CD4-positive, alpha-beta T cell treated with Interleukin-2 at 100 ng/mL for 4 hours (primary cell): ENCODE measurements around the gene TRIM2.

Source experiments
- DNase-seq: peaks from one replicate; pipeline ENCODE4 v3.0.0-alpha.2; 2020; ENCODE audit warnings: low spot score

The TRIM2 gene

DNA sequence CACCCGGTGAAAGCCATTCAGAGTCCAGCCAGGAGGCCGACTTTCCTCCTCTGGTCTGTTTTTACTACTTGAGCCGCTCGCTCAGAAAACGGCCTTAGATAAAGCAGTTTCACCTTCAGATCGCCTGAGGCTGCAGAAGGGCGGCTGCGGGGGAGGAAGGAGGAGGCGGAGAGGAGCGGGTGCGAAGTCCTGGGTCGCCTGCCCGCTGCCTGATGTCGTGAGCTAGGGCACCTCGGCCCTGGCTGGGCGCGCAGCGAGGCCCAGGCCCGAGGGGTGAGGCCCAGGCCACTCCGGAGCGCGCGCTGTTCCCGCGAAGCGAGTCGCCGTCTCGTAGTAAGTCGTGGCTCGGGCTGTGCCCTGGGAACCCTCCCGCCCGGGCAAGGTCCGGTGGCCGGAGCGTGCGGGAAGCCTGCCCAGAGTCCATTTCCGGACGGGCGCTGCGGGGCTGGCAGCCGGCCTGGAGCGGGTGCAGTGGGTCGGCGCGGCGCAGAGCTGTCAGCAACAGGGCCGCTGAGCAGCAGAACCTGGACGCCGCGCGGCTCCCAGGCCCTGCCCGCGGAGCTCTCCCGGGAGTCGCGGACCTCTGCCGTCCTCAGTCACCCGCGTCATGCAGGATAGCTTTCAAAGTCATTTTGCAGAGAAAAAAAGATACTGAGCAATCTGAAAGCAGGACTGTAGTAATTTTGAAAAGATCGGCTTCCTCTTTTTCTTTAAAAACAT, 18.6 kb downstream of the TRIM2 start:
- DNase-seq = no peak

DNA sequence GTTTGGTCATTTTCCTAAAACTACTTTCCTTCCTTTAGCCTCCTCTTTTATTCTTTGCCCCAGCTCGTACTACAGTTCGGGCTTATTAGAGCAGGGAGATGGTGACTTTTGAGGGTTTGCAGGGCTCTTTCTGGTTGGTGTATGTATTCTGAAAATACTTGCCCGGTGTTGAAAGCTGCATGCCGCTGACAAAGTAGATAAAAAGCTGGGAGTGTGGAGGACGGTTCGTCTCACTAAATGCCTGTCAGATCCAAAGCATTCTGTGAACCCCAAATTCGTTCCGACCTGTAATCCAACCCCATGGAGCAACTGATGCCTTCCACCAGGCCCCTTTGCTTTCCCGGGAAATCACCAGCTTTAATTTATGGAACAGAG, 19.2 kb downstream of the TRIM2 start:
- DNase-seq = no peak

DNA sequence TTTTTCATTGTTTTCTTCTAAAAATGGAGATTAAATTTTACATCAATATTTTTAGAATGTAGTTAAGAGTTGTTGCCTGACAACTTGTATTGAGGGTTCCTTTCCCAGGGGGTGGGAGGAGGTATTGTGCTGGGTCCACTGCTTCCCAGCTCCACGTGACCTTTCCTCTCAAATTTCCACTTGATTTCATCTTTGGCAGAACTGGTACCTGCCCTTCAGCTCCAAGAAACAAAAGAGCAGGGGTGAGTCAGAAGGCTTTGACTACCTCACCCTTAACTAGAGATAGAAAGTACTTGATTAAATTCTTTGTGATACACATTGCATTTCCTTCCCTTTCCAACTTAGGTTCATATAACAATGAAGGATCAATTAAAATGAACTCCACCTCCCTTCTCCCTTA, 19.7 kb downstream of the TRIM2 start:
- peak; percentile 11 for DNase-seq

DNA sequence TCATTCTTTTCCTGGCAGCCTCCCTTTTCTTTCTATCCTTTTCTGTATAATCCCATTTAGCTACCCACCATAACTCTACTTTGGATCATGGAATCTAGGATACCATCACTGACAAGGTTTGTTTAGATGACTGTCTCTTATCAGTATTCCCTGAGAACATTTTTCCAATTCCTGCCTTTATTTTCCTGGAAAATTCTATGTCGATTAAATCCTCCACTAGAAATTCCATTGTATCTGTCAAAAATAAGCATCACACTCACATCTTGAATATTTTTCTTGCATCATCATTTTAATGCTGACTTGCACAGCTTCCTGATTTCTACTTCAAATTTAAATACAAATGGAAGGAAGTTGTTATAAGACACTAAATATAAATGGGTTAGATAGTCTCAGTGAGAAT, 20.2 kb downstream of the TRIM2 start:
- no peak for DNase-seq

DNA sequence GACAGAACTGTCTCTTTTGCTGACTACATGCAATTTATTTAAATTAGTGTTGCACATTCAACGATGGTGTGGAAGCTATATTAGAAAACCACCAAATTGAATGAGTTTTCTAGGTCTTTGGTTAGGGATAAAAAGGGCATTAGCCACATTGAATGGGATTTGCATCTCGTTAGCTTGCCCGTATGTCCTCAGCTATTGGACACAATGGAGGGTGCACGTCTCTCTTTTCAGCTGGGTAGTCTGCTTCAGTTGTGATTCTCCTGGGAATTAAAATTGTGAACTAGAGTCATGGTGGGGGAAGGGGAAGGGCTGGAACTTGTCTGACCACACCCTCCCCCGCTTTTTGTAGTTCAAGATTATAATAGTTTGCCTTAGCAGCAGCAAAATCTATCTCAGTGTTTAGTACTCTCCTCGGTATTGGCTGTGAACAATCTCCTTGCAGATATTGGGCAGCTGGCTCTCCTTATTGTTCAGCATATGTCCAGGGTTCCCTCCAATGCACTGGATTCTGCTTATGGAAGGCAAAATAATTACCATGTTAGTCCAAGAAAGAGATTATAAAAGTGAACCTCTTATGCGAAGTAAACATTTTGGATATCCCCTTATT, 23.3 kb downstream of the TRIM2 start:
- no peak for DNase-seq

DNA sequence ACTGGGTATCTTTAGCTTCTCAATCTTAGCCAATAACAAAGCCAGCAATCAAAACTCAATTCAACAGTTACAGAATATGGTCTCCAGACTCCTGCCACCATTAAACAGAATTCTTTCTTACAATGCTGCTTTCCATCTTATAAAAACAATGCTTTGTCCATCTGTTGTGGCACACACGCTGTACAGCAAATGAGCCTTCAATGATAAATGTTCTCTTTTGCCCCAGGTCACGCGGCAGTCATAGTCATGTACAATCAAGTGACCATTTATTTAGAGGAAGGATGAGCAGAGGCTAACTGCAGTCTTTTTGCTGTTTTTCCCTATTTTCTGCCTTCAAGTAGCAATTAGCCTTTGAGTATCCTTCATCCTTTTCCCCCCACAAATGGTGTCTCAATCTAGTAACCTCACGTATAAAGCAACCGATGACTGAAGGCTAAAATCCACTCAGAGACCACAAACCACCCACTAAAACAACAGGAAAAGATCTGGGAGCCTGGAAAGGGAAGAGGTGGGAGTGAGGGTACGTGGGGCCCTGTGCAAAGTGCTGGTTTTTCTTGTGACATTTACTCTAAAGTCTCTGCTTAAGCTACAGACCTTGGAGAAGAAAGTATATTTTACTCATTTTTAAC, 24.4 kb downstream of the TRIM2 start:
- no peak for DNase-seq

DNA sequence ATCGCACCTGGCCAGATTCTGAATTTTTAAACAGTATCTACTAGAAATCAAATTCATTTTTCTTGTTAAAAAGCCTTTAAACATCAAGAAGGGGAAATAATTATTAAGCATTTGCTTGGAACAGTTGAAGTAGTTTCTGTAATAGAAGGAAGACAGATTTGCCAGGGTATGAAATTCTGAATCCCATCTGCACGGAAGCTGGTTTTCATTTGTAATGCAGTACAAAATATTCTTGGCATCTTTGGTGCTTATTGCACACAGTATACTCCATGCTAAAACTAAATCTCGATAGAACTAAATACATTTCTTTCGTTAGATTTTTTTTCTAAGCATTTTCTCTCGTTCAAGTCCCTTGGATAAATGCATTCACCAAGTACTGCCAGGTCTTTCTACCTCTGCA, 25.3 kb downstream of the TRIM2 start:
- no peak for DNase-seq

DNA sequence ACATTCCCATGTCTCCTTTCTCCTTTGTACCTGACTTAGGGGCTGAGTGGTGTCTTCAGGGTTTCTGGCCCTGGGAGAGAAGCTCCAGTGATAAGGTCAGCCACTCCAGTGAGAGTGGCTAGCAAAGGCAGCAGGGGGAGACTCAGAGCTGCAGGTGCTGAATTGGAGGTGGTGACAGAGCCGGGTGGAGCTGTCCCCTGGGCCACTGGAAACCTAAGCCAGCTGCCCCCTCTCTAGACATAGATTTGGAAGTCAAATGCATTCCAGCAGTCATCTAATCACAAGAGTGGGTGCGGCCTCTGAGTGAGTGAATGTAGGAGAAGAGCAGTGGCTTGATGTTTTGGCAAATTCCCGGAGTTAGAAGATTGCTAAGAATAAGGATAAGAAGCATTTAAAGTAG, 28.5 kb downstream of the TRIM2 start:
- no peak for DNase-seq

DNA sequence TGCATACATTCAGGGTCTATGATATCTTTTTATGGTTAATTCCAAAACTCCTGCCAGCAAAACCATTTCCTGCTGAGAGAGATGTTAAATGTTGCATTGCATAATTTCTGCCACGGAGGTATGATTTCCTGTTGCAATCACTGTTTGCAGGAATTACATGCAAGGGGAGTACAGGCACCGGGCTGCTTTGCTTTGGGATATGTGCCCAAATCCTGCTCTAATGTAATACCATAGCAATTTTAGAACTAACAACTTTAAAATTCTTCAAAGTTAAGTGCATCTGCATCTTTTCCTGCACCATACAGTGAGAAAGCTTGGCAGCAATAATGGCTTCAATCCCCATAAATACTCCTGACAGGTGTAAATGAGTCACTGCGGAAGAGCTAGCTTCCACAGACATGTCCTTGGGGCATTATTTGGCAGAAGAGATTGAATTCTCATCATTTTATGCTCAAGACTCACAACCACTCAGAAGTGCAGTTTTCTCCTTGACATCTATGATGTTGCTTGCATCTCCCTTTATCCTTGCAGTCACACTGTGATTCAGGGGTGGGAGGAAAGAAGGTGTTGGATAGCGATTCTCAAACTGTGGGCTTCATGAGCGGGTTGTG, 29.6 kb downstream of the TRIM2 start:
- no peak for DNase-seq

DNA sequence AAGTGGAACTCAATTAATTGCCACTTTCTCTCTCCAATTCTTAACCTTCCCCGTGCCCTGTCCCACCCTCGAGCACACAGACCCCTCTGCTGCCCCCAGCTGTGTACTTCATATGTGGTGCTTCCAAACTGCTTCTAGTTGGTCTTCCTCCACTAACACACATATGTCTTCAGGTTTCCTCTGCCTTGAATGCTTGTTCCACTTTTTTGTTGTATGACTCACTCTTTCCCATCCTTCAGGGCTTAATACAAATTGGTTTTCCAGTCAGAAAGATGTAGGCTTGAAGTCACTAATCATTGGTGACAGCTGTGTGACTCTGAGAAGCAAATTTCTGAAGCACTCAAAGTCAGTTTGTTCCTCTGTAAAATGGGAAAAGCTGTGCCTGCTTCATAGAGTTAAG, 30.6 kb downstream of the TRIM2 start:
- DNase-seq = no peak

DNA sequence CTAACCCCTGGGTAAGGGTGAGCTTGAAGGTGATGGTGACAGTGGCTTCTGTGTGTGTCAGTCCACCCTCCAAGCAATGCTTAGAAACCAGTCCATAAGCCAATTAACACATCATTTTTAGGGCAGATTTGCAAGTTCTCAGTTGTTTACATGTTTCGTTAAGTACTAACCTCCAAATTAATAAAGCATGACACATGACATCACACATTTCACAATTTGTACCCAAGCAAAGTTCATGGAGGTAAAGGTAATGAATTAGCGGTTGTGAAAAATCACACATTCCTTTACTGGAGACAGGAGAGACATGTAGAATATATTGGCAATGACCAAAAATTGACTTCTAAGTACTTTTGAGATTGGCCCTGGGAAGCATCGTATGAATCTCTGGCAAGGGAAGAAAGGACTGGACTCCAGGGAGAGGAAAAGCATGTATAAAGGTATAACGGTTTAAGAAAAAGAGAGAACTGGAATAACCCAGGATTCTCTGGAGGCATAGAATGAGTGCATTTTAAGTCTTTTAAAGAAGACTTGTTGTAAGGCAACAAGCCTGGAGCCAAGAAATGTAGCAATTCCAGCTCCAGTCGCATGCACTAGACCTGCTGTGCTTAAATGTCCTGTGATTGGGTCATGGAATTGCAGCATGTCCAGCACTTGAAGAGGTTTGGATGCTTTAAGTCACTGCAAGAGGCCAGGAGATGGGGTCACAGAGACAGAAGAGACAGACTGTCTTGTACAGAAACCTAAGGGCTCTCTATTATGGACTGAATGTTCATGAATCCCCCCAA, 34.1 kb downstream of the TRIM2 start:
- no peak for DNase-seq

DNA sequence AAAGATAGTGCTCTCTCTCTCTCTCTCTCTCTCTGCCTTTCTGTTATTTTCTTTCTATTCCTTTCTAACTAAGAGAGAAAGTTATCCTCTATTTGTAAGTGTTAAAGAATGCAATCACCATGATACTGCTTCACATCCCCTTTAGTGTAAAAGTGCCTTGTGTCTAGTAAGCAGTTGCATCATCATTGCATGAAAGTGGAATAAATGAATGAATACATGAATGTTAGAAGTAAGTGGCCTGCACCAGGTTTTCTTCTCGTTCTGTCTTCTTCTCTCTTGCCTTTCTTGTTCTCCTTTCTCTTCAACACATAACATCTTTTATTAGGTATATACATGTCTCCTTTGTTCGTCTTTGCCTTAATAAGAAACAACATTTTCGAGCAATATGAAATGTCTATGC, 35.2 kb downstream of the TRIM2 start:
- no peak for DNase-seq

DNA sequence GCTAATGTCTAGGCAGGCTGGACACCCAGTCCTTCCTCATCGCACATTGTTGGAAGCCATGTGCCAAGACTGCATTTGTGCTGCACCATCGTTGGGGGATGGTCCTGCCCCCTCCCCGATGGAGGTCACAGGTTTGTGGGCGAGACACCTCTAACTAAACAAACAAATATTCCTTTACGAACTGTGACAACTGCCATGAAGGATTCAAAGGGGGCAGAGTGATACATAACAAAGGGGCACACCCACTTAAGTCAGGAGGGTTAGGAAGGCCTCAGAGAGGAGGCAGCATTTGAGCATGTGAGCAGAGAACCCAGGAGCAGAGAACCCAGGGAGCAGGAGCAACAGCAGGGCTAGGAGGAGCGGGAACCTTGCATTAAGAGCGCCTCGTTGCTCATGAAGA, 37.1 kb downstream of the TRIM2 start:
- no peak for DNase-seq

DNA sequence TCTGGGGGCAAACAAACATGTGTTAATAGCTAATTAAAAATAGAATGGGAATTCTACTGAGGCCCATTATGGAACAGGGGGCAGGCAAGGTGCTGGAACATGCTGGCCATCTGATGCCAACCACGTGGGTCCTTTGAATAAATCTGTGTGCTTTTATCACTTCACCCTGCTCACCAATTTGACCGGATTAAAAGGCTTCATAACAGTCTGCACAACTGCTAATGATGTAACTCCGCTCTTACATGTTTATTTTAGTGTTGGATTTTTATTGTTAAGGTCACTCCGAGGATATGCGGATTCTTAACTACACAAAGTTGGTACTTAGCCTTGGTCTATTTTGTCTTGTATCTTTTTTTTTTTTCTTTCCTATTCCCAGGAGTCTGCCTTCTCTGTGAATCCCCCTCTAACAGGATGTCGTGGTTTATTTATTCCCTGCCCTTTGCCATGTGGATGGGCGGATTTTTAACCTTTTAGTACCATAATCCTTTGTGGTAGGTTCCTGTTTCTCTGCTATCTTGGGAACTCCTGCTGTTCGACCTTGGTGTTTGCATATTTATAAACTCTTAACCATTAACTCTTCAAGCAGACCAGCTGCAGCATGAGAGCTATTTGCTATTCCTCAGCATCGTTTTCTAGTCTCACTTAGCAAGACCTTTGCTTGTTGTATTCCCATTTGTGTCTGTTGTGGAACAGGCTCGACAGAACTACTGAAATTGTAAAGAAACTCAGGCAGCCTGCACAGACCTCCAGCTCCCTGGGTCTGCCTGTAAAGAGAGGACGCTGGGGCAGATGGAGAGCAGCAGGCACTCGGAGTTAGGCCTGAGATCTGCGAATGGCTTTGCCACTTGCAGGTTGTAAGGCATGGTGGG, 38.0 kb downstream of the TRIM2 start:
- no peak for DNase-seq

DNA sequence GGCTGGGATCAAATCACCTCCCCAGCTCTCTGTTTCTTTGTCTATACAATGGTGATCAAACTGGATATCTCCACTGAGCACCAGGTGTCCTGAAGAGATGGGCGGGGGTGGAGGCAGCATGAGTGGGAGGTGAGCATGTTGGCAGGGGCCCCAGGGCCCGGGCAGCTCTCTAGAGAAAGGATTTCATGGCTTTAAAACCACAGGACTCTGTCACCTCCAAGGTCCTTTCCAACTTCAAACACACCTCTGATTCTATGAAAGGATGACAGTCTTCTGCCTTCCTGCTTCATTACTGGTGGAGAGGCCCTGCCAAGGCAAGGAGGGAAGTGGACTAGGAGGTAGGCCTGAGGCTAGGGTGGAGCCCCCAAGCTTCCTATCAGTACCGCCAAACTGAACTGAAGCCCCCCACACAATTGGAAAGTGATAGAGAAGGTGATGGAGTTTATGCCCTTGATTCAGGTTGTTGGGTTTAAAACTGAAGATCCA, 38.6 kb downstream of the TRIM2 start:
- no peak for DNase-seq

DNA sequence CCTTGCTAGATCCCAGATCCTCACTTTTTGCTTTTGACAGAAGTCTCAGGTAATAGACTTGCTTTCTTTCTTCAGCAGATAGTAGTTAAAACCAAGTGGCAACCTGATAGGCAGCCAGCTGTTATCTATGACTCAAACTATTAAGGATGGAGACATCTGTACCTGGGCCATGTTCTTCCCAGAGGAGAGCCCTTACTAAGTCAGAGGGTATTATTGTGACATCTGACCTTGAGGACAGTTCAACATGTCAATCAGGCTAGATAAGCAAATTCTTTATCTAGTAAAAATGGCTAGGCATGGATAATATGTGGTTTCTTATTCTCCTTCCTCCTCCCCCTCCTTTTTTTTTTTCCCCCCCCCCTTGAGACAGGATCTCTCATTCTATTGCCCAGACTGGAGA, 39.2 kb downstream of the TRIM2 start:
- DNase-seq = no peak

DNA sequence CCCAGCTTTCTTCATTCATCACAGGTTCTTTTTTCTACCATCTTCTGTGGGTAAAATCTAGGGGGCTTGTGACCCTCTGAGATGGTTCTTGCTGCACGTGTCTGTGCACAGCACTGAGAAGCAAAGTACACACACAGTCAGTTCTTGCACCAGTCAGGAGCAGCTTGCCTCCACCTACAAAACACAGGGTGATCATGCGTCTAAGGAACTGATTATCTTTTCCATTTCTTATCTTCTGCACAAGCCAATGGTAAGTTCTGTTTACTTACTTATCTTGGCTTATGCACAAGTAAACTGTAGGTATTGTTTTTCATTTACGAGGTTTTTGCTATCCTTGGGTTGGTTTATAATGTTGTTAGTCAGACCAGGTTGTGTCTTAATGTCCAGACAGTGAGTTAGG, 40.7 kb downstream of the TRIM2 start:
- no peak for DNase-seq

DNA sequence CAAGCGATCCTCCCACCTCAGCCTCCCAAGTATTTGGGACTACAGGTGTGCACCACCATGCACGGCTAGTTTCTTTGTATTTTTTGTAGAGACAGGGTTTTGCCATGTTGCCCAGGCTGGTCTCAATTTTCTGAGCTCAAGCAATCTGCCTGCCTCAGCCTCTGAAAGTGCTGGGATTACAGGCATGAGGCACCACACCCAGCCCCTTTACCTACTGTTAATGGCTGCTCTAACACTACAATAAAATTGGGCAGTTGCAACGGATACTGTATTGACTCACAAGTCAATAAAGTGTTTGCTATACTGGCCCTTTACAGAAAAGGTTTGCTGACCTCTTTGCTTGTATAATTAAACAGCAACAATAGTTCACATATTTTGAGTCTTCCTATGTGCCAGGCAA, 41.5 kb downstream of the TRIM2 start:
- no peak for DNase-seq

DNA sequence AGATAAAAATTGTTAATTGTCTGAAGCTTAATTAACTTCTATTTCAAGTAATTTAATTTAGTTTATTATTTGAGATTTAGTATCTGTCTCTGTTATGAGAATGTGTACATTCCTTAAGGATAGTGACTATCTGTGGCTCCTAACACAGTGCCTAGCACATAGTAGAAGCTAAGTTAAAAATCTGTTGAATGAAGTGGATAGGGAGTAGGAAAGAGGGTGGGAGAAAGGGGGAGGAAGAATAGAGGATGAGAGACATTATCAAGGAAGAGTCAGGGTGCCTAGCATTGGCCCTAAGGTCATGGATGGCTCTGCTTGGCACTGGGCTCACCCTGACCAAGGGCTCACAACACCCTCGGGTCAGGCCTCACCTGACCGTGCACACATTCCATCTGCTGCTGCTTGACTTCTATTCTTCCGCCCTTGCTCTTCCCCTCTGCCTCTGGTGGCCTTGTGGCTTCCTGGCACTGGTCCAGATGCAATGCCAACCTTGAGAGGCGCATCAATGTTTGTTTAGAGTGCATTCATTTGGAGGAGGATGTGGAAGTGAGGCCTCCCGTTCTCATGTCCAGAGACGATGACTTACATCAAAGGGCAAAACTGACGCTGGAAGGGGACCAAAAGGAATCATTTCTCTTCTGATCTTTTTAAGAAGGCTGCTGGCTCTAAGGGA, 42.3 kb downstream of the TRIM2 start:
- DNase-seq = no peak

DNA sequence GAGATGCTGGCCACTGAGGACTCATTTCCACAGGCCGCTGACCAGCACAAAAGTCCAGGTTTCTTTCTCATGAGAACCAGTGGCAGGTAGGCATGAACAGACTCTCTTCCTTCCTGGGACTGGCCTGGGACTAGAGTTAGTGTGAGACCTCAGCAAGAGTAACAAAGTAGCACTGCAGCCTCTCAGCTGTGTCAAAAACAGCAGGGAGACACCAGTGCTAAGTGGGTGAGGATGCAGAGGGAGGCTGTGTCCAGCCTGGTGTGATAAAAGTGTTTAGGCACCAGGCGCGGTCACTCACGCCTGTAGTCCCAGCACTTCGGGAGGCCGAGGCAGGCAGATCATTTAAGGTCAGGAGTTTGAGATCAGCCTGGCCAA, 42.9 kb downstream of the TRIM2 start:
- DNase-seq = no peak

DNA sequence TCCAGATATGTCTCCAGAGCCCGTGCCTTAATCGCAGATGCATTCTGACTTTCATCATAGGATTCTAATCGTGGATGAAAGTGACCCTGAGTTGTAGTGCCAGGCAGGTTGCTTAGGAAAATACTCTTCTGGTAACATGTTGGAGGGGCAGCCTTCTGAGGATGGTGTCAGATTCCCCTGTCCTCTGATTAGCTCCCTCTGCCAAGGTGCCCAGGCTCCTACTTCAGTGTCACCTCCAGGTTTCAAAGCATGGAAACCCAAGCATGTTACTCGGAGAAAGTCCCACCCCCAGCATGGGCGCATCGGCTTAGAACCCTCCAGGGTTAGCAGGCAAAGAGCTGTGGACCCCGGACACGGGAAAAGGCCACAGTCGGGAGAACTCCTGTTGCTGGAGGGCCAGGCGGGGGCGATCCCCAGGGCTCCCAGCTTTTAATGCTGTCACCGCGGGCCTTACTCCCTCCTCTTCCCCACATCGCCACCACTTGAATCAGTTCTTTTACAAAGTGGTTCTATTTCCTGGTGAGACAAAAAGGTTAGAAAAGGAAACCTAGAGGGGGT, 44.5 kb downstream of the TRIM2 start:
- DNase-seq = no peak
